ENCODE measurements around the gene HOXD11. TPM values are rescaled to one million over a fixed set of nuclear protein-coding genes. Genes with fewer than 3 reads are reported as not detected.

Gene HOXD11
- total and polyA plus RNA-seq, 2 donors (not counting 3 experiments of a cell fraction or from before 2014, with no cell fraction given), result not detected

DNA sequence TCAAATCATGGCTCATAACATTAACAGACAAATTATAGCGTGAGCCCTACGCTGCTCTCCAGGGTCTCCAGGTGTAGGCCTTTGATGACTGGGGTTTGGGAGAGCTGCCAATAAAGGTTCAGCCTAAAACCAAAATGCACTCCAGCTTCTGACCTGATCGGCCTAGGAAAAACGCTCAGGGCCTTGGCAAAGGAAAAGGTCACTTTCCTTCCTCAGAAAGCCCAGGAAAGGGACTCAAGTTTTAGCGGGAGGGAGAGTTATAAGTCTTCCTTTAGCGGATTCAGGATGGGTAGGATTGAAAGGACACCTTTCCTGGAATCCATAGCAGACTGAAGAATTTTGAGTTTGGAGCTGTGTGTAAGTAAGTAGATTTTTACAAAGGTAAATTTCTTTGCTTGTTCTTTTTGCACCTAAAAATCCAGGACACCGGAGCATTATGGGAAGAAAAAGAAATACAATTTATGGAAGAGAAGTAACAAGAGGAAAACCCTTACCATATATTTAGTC, 32.1 kb upstream of the HOXD11 start:
- Histone ChIP-seq H3K4me2 (ENCODE audit: insufficient read depth, low read length) (no peak overlapping the region), H3K9me1 (replicated peaks; ENCODE audit: control insufficient read depth, extremely low read depth, insufficient read depth, low read length) (no peaks in the 10 kb centered on the region), H3K9ac (replicated peaks; ENCODE audit: extremely low read depth, insufficient read depth, low read length) (no peak overlapping the region), H3K4me1 (ENCODE audit: control insufficient read depth, extremely low read depth, insufficient read depth, low read length) (no peaks in the 10 kb centered on the region), H3K4me3 (replicated peaks in 1 of 3; ENCODE audit: insufficient read depth in 1 of 3, low read depth in 1 of 3, low read length in 3 of 3) (no peak overlapping the region), H3K36me3 (ENCODE audit: control insufficient read depth in 2 of 2, extremely low read depth in 1 of 2, insufficient read depth in 2 of 2, low read length in 2 of 2) (no peaks in the 10 kb centered on the region), H3K27me3 (ENCODE audit: control insufficient read depth in 2 of 2, insufficient read depth in 2 of 2, low read length in 2 of 2) (peaks cover 83 to 99% of the 10 kb centered on the region in 2 experiments), H3K79me2 (ENCODE audit: control insufficient read depth, insufficient read depth, low read length) (no peaks in the 10 kb centered on the region), H3K27ac (ENCODE audit: insufficient read depth, low read depth, low read length) (no peak overlapping the region), H4K20me1 (replicated peaks; ENCODE audit: control insufficient read depth, extremely low read depth, insufficient read depth, low read length) (peaks cover 2% of the 10 kb centered on the region), H2AFZ (ENCODE audit: low read depth, low read length) (no peak overlapping the region), H3K9me3 (replicated peaks; ENCODE audit: control insufficient read depth, insufficient read depth, low read length) (no peaks in the 10 kb centered on the region)
- no TSS peak for BruUV-seq (replicated peaks)
- dilution Hi-C loops (cut with MboI; ENCODE audit: extremely low pct_ligation_motif_present, low sequenced_read_pairs), result no loop called here
- no peak for TF ChIP-seq POLR2A (IDR thresholded peaks at IDR 0.05; ENCODE audit: low read depth, low read length)
- TF ChIP-seq, protein P1, sequence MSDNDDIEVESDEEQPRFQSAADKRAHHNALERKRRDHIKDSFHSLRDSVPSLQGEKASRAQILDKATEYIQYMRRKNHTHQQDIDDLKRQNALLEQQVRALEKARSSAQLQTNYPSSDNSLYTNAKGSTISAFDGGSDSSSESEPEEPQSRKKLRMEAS (IDR thresholded peaks at IDR 0.05; ENCODE audit: insufficient read depth, insufficient read length), result no peak
- TF ChIP-seq, protein P2, sequence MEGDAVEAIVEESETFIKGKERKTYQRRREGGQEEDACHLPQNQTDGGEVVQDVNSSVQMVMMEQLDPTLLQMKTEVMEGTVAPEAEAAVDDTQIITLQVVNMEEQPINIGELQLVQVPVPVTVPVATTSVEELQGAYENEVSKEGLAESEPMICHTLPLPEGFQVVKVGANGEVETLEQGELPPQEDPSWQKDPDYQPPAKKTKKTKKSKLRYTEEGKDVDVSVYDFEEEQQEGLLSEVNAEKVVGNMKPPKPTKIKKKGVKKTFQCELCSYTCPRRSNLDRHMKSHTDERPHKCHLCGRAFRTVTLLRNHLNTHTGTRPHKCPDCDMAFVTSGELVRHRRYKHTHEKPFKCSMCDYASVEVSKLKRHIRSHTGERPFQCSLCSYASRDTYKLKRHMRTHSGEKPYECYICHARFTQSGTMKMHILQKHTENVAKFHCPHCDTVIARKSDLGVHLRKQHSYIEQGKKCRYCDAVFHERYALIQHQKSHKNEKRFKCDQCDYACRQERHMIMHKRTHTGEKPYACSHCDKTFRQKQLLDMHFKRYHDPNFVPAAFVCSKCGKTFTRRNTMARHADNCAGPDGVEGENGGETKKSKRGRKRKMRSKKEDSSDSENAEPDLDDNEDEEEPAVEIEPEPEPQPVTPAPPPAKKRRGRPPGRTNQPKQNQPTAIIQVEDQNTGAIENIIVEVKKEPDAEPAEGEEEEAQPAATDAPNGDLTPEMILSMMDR (IDR thresholded peaks at IDR 0.05; ENCODE audit: extremely low read depth in 1 of 2, insufficient read depth in 1 of 2, low read depth in 1 of 2, low read length in 2 of 2), result no peak
- TF ChIP-seq FOS (IDR thresholded peaks at IDR 0.05; ENCODE audit: borderline replicate concordance, insufficient read depth, low read length), result no peak
- no peak for TF ChIP-seq POLR2AphosphoS5 (IDR thresholded peaks at IDR 0.05; ENCODE audit: insufficient read depth, low read depth, low read length)
- TF ChIP-seq JUN (IDR thresholded peaks at IDR 0.05; ENCODE audit: borderline replicate concordance, insufficient read depth, insufficient read length, low read depth), result no peak
- TF ChIP-seq EZH2 (IDR thresholded peaks at IDR 0.05; ENCODE audit: borderline replicate concordance, low read depth, low read length, severe bottlenecking), result no peak
- TF ChIP-seq GATA2 (IDR thresholded peaks at IDR 0.05; ENCODE audit: insufficient read depth, insufficient read length, low read depth, low read length), result no peak
- TF ChIP-seq MYC (IDR thresholded peaks at IDR 0.05; ENCODE audit: low read depth, low read length), result no peak
- DNase-seq (ENCODE audit: low read depth, low spot score) (no peak), FAIRE-seq (no peak)
- intact Hi-C loops (cut with micrococcal nuclease), result no loop called here
- POLR2A ChIA-PET, result no interaction called here
- CTCF ChIA-PET, result interaction anchor here (0.9 to 1.5 kb wide), 5 partner anchors 11 to 708 kb away, joined by 3 to 5 read pairs (median 3); no protein-coding TSS in a partner anchor

Measured in endothelial cell of umbilical vein (primary cell).